Measurements from ENCODE around the gene WDR27. TPM values are rescaled to one million over a fixed set of nuclear protein-coding genes. Genes with fewer than 3 reads are reported as not detected.
"Not testable (repeated sequence)": the region's sequence is repeated elsewhere in the genome, so short reads cannot be mapped to it uniquely, and the experiment has no call there.

WDR27 gene
- total RNA-seq, 1 experiment from 2014 or later, result 8.4 TPM

- in situ Hi-C loops (cut with HindIII; ENCODE audit: low pct_unique_long_range_greater_than_20kb, low sequenced_read_pairs), result no loop called here
- no peak for DNase-seq (ENCODE audit: low read depth)
Measured at GRCh38 chr6:169719117-169719516, 17.3 kb upstream of the WDR27 start.

- in situ Hi-C loops (cut with HindIII; ENCODE audit: low pct_unique_long_range_greater_than_20kb, low sequenced_read_pairs), result no loop called here
- no peak for DNase-seq (ENCODE audit: low read depth)
Measured at GRCh38 chr6:169714595-169714994, 12.8 kb upstream of the WDR27 start.

GRCh38 chr6:169714178-169714577 lies 12.3 kb upstream of the WDR27 start:
- in situ Hi-C loops (cut with HindIII; ENCODE audit: low pct_unique_long_range_greater_than_20kb, low sequenced_read_pairs), result no loop called here
- no peak for DNase-seq (ENCODE audit: low read depth)

- in situ Hi-C loops (cut with HindIII; ENCODE audit: low pct_unique_long_range_greater_than_20kb, low sequenced_read_pairs), result no loop called here
- DNase-seq (ENCODE audit: low read depth), result no peak
Measured at GRCh38 chr6:169710009-169710408, 8.2 kb upstream of the WDR27 start.

- in situ Hi-C loops (cut with HindIII; ENCODE audit: low pct_unique_long_range_greater_than_20kb, low sequenced_read_pairs), result no loop called here
- DNase-seq (ENCODE audit: low read depth), result no peak
Measured at GRCh38 chr6:169709293-169709692, 7.5 kb upstream of the WDR27 start.

GRCh38 chr6:169707772-169708171 lies 5.9 kb upstream of the WDR27 start:
- no peak for DNase-seq (ENCODE audit: low read depth)
- in situ Hi-C loops (cut with HindIII; ENCODE audit: low pct_unique_long_range_greater_than_20kb, low sequenced_read_pairs), result no loop called here

GRCh38 chr6:169702840-169703246 lies 1.0 kb upstream of the WDR27 start:
- in situ Hi-C loops (cut with HindIII; ENCODE audit: low pct_unique_long_range_greater_than_20kb, low sequenced_read_pairs), result no loop called here
- no peak for DNase-seq (ENCODE audit: low read depth)

- in situ Hi-C loops (cut with HindIII; ENCODE audit: low pct_unique_long_range_greater_than_20kb, low sequenced_read_pairs), result no loop called here
- DNase-seq (ENCODE audit: low read depth), result no peak
Measured at GRCh38 chr6:169701311-169701953, 397 bp downstream of the WDR27 start.

GRCh38 chr6:169700296-169700695 lies 1.5 kb downstream of the WDR27 start:
- in situ Hi-C loops (cut with HindIII; ENCODE audit: low pct_unique_long_range_greater_than_20kb, low sequenced_read_pairs), result no loop called here

GRCh38 chr6:169697115-169697514 lies 4.7 kb downstream of the WDR27 start:
- in situ Hi-C loops (cut with HindIII; ENCODE audit: low pct_unique_long_range_greater_than_20kb, low sequenced_read_pairs); DNase-seq (ENCODE audit: low read depth): not testable (repeated sequence)

More at GRCh38 chr6:169700296-169700695, 1.5 kb downstream of the WDR27 start:
- peak; percentile 22 for DNase-seq (ENCODE audit: low read depth)

GRCh38 chr6:169695131-169695530 lies 6.7 kb downstream of the WDR27 start:
- no peak for DNase-seq (ENCODE audit: low read depth)
- in situ Hi-C loops (cut with HindIII; ENCODE audit: low pct_unique_long_range_greater_than_20kb, low sequenced_read_pairs), result no loop called here

GRCh38 chr6:169692516-169692915 lies 9.3 kb downstream of the WDR27 start:
- in situ Hi-C loops (cut with HindIII; ENCODE audit: low pct_unique_long_range_greater_than_20kb, low sequenced_read_pairs), result no loop called here
- no peak for DNase-seq (ENCODE audit: low read depth)

- no peak for DNase-seq (ENCODE audit: low read depth)
- in situ Hi-C loops (cut with HindIII; ENCODE audit: low pct_unique_long_range_greater_than_20kb, low sequenced_read_pairs), result no loop called here
Measured at GRCh38 chr6:169691260-169691659, 10.6 kb downstream of the WDR27 start.

- in situ Hi-C loops (cut with HindIII; ENCODE audit: low pct_unique_long_range_greater_than_20kb, low sequenced_read_pairs), result no loop called here
- DNase-seq (ENCODE audit: low read depth), result peak; percentile 42
Measured at GRCh38 chr6:169689287-169689686, 12.5 kb downstream of the WDR27 start.

- in situ Hi-C loops (cut with HindIII; ENCODE audit: low pct_unique_long_range_greater_than_20kb, low sequenced_read_pairs), result no loop called here
Measured at GRCh38 chr6:169685860-169686259, 16.0 kb downstream of the WDR27 start.

GRCh38 chr6:169684056-169684455 lies 17.8 kb downstream of the WDR27 start:
- DNase-seq (ENCODE audit: low read depth), result no peak
- in situ Hi-C loops (cut with HindIII; ENCODE audit: low pct_unique_long_range_greater_than_20kb, low sequenced_read_pairs), result no loop called here

More at GRCh38 chr6:169685860-169686259, 16.0 kb downstream of the WDR27 start:
- no peak for DNase-seq (ENCODE audit: low read depth)

GRCh38 chr6:169678342-169678741 lies 23.5 kb downstream of the WDR27 start:
- no peak for DNase-seq (ENCODE audit: low read depth)
- in situ Hi-C loops (cut with HindIII; ENCODE audit: low pct_unique_long_range_greater_than_20kb, low sequenced_read_pairs), result no loop called here

GRCh38 chr6:169677096-169677495 lies 24.7 kb downstream of the WDR27 start:
- no peak for DNase-seq (ENCODE audit: low read depth)
- in situ Hi-C loops (cut with HindIII; ENCODE audit: low pct_unique_long_range_greater_than_20kb, low sequenced_read_pairs), result no loop called here

GRCh38 chr6:169675011-169675410 lies 26.8 kb downstream of the WDR27 start:
- in situ Hi-C loops (cut with HindIII; ENCODE audit: low pct_unique_long_range_greater_than_20kb, low sequenced_read_pairs), result no loop called here
- DNase-seq (ENCODE audit: low read depth), result no peak

- no peak for DNase-seq (ENCODE audit: low read depth)
- in situ Hi-C loops (cut with HindIII; ENCODE audit: low pct_unique_long_range_greater_than_20kb, low sequenced_read_pairs), result no loop called here
Measured at GRCh38 chr6:169671563-169671962, 30.3 kb downstream of the WDR27 start.

Measured in Caki2 (cell line).